ENCODE data around the gene FBXW8.

FBXW8 gene

DNA sequence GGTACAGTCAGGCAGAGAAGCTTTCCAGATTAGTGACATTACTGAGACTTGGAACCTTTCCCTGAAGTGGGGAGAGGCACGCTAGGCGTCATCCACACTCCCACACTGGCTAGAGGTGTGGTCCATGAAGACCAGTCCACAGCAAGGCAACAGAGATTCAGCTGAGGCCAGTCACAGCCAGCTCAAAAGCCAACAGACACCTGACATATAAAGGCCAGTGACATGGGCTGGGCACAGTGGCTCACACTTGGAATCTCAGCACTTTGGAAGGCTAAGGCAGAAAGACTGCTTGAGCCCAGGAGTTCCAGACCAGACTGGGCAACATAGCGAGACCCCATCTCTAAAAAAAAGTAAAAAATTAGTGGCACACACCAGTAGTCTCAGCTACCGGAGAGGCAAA is 40.4 kb upstream of the FBXW8 start:
- no peak overlapping the region for H3K4me3 ChIP-seq (ENCODE audit: control insufficient read depth, low read depth, low read length)
- no peak for DNase-seq (ENCODE audit: low read depth)
- TF ChIP-seq, protein P1, sequence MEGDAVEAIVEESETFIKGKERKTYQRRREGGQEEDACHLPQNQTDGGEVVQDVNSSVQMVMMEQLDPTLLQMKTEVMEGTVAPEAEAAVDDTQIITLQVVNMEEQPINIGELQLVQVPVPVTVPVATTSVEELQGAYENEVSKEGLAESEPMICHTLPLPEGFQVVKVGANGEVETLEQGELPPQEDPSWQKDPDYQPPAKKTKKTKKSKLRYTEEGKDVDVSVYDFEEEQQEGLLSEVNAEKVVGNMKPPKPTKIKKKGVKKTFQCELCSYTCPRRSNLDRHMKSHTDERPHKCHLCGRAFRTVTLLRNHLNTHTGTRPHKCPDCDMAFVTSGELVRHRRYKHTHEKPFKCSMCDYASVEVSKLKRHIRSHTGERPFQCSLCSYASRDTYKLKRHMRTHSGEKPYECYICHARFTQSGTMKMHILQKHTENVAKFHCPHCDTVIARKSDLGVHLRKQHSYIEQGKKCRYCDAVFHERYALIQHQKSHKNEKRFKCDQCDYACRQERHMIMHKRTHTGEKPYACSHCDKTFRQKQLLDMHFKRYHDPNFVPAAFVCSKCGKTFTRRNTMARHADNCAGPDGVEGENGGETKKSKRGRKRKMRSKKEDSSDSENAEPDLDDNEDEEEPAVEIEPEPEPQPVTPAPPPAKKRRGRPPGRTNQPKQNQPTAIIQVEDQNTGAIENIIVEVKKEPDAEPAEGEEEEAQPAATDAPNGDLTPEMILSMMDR (IDR thresholded peaks at IDR 0.05; ENCODE audit: control insufficient read depth, insufficient read depth, low read depth, low read length, missing control alignments), result no peak

DNA sequence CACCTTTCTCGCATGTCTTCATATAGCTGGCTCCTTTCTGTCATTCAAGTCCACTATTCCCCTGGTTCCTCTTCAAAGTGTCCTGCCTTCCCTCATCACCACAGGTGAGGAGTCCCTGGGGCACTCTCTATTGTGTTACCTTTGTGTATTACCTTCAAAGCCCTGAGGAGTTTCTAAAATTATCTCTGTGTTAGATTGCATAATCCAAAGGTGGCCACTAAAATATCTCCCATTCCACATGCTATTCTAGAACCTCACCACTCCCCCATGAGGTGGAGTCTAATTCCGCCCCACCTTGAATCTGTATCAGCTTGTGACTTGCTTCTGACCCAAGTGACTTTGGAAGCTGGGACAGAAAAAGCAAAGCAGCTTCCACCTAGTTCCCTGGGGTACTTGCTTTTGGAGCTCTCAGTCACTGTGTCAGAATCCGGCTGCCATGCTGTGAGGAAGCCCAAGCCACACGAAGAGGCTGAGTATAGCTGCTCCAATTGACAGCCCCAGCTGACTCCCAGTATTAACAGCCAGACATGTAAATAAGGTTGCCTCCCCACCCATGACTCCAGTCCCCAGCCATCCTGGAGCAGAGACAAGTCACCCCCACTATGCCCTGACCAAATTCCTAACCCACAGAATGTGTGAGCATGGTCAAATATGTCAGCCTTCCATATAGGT is 36.3 kb upstream of the FBXW8 start:
- TF ChIP-seq, protein P1 (IDR thresholded peaks at IDR 0.05; ENCODE audit: control insufficient read depth, insufficient read depth, low read depth, low read length, missing control alignments), result no peak
- no peak overlapping the region for H3K4me3 ChIP-seq (ENCODE audit: control insufficient read depth, low read depth, low read length)
- no peak for DNase-seq (ENCODE audit: low read depth)

DNA sequence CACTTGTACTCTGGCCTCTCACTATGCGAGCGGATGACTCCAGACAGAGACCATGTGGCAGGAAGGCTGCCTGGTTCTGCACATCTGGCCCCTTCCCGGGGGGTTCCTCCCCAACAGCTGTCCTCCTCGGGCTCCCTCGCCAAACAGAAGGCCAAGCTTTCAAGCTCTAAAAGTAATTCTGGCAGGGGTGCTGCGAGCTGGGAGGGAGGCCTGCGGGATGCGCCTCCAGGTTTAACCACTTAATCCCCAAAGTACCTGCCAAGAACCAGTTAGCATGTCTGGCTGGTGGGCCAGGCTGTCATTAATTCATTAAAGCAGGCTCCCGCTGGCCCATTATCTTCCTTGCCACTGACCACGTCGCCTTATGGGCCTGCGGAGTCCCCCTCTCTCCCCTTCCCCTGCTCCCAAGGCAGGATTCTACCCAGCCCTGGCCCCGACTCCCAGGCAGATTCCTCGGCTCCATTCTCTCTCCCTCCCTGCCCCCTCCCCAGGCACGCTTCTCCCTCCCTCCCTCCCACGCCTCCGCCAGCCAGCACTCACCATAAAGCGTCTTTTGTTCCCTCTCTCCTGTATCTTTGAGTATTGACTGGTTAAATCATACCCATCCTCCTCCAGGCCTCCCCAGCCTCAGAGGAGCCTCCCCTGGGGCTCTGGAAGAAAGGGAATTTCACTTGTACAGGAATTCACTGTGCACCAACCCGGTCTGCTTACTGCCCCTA is 34.4 kb upstream of the FBXW8 start:
- TF ChIP-seq, protein P1 (IDR thresholded peaks at IDR 0.05; ENCODE audit: control insufficient read depth, insufficient read depth, low read depth, low read length, missing control alignments), result no peak
- H3K4me3 ChIP-seq (ENCODE audit: control insufficient read depth, low read depth, low read length), result no peak overlapping the region
- no peak for DNase-seq (ENCODE audit: low read depth)

DNA sequence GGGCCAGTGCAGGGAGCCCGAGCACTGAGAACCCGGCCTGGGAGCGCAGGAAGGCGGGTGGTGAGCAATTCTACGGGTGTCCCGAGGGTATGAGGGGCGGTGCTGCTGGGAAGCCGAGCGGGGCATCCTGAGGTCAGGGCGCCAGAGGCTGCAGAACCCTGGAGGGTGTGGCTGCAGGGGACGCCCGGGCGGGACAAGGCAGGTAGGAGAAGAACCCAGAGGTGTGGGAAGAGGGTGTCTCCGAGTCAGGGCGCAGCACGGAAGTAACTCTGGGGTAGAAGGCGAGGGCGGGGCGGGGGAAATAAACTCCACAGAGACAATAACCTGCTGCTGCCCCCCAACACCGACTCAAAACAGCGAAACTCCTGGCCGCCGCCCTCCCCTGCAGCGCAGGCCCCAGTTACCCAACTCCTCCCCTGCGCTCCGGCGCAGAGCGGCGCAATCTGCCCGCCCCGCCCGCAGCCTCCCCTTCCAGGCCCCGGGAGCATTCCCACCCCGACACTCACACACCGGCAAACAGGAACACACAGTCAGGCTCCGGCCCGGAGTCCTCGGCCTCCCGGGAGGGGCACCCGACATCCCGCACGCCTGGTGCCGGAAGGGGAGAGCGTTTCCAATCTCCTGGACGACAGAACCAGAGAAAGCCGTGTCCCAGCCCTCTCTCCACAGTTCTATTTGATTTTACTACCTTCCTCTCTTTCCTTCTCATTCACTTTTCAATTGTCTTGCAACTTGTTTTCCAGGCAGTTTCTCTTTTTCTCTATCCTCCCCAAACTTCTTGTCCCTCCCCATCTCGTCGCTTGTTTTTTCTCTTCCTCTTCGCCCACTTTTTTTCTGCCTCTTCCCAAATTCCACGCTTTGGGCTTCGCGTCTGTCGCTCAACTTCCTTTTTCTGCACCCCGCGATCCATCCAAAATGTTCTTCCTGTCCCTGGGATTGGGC is 31.9 kb upstream of the FBXW8 start:
- TF ChIP-seq, protein P1 (IDR thresholded peaks at IDR 0.05; ENCODE audit: control insufficient read depth, insufficient read depth, low read depth, low read length, missing control alignments), result no peak
- peak overlapping the region; percentile 23 for H3K4me3 ChIP-seq (ENCODE audit: control insufficient read depth, low read depth, low read length)
- no peak for DNase-seq (ENCODE audit: low read depth)

DNA sequence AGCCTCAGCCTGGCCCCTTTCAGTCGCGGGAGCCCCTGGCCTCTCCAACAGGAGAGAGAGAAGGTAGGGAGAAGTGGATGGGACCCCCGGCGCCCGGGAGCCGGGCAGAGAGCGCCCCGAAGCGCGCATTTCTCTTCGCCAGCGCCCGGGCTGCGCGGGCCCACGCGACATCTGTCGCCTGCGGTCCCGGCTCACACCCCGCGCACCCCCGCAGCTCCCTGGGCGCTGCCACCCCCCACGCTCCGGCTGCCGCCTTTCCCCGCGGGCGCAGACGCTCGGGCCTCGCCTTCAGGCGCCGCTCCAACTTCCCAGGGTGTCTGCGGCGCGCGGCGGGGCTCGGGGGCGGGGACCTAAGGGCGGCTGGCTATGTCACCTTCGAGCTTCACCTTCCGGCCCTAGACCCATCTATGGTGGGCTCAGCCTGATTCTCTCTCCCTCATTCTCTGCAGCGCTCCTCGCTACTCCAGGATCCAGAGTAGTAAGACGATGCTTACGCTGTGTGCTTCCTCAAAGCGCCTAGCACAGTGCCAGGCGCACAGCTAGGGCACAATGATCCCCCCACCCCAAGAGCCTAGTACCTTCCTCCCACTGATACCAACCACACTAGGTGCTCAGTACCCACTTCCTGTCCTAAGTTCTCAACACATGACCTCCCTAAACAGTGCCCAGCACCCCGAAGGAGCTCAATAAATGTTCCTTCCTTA is 31.1 kb upstream of the FBXW8 start:
- no peak overlapping the region for H3K4me3 ChIP-seq (ENCODE audit: control insufficient read depth, low read depth, low read length)
- TF ChIP-seq, protein P1 (IDR thresholded peaks at IDR 0.05; ENCODE audit: control insufficient read depth, insufficient read depth, low read depth, low read length, missing control alignments), result no peak
- no peak for DNase-seq (ENCODE audit: low read depth)
